ENCODE measurements around the gene KIF25.

- TF ChIP-seq CTCF (conservative IDR thresholded peaks at IDR 0.05; ENCODE audit: low read depth, low read length) (no peak), EZH2 (IDR thresholded peaks at IDR 0.05; ENCODE audit: borderline replicate concordance, low read depth, low read length, poor library complexity, severe bottlenecking) (no peak)
Measured at GRCh38 chr6:168029459-168030217, 32.2 kb downstream of the KIF25 start.
